HUES48 (cell line): ENCODE measurements around the gene GIMAP5.

ENCODE experiments used
- H3K27ac ChIP-seq: one replicate; pipeline ENCODE4 v1.7.0; 2013; ENCODE audit warnings: low read depth, low read length, inconsistent platforms
- H3K27me3 ChIP-seq: 2 replicates; pipeline ENCODE4 v1.6.1; 2013; ENCODE audit warnings: mild to moderate bottlenecking, low read length; ENCODE audit not compliant: control insufficient read depth, insufficient read depth
- H3K36me3 ChIP-seq: 2 replicates; pipeline ENCODE4 v1.6.1; 2013; ENCODE audit warnings: low read length; ENCODE audit not compliant: control insufficient read depth, insufficient read depth
- H3K4me1 ChIP-seq: 2 replicates; pipeline ENCODE4 v1.6.1; 2013; ENCODE audit warnings: mild to moderate bottlenecking, low read length; ENCODE audit not compliant: control insufficient read depth, insufficient read depth
- H3K4me3 ChIP-seq: 2 replicates; pipeline ENCODE4 v1.5.1; 2013; ENCODE audit warnings: mild to moderate bottlenecking, low read depth, low read length
- H3K9ac ChIP-seq: 2 replicates; pipeline ENCODE4 v1.6.1; 2013; ENCODE audit warnings: mild to moderate bottlenecking, low read depth, low read length, moderate library complexity
- H3K9me3 ChIP-seq: 2 replicates; pipeline ENCODE4 v1.6.1; 2013; ENCODE audit warnings: low read length; ENCODE audit not compliant: control insufficient read depth, insufficient read depth

The GIMAP5 gene

DNA sequence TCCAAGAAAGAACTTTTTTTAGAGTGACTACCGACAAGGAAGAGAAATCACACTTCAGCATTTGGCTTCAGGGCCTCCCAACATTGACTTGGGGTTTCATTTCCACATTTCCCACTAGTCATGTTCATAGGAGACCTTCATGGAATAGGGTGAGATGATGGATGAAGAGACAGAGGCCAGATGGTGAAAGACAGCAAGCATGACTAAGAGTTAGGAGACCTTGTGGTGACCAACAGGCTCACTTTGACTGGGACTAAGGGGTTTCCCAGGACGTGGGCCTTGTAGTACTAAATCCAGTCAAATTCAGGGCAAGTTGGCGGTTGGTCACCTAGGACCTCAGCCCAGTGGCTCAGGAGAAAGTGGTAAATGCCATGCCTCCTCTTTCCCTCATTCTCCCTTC is 3.0 kb upstream of the GIMAP5 start:
- Histone ChIP-seq H3K36me3 (no peaks in the 10 kb centered on the region), H3K27ac (no peak overlapping the region), H3K9ac (no peak overlapping the region), H3K4me3 (no peak overlapping the region), H3K4me1 (0 out of 2 replicates have a peak, but pooled peaks cover 3% of the 10 kb centered on the region), H3K27me3 (peaks cover 99% of the 10 kb centered on the region), H3K9me3 (no peaks in the 10 kb centered on the region)

GRCh38 chr7:150735596-150736358 is 1.4 kb upstream of the GIMAP5 start:
- Histone ChIP-seq H3K27ac (no peak overlapping the region), H3K27me3 (peaks cover 99% of the 10 kb centered on the region), H3K9ac (no peak overlapping the region), H3K4me3 (no peak overlapping the region), H3K36me3 (no peaks in the 10 kb centered on the region), H3K4me1 (0 out of 2 replicates have a peak, but pooled peaks cover 3% of the 10 kb centered on the region), H3K9me3 (no peaks in the 10 kb centered on the region)

DNA sequence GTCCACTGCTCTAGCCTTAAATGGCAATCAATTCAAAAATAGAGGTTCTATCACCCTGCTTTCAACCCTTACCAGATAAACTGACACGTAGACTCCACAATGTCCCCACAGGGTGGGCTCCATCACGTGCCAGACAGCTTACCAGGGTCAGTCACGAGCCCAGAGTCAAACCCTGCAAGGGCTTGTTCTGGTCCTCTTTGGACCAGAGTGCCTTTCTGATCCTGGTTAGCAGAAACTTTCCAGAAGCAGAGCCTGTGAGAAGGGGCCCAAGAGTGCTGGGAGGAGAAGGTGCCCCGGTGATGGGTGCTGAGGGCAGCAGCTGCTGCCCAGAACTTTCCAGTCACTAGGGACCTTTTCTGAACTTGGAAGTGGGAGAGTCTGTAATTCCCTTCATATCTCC is 354 bp upstream of the GIMAP5 start:
- peaks cover 99% of the 10 kb centered on the region for H3K27me3 ChIP-seq

DNA sequence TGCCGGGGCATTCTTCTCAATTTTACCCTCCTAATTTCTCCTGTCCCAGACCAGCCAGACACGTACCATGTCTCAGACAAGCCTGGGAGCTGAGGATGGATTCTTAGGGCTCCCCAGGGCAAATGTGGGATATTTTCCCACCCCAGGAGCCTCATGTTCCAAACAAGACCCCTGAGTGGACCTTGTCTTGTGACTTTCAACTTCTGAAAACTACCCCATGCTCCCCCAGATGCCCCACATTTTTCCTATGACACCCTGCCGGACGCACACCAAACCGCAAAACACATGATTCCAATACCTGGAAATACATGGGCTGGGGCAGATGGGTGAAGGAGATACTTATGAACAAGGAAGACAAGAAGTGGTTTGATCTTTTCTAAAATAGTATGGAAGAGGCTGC is 874 bp downstream of the GIMAP5 start:
- peaks cover 99% of the 10 kb centered on the region for H3K27me3 ChIP-seq
- 0 out of 2 replicates have a peak, but pooled peaks cover 3% of the 10 kb centered on the region for H3K4me1 ChIP-seq

More for the DNA sequence above, 354 bp upstream of the GIMAP5 start:
- no peak overlapping the region for H3K9ac ChIP-seq
- 0 out of 2 replicates have a peak, but pooled peaks cover 3% of the 10 kb centered on the region for H3K4me1 ChIP-seq
- no peak overlapping the region for H3K4me3 ChIP-seq
- no peaks in the 10 kb centered on the region for H3K36me3 ChIP-seq
- H3K27ac ChIP-seq, result no peak overlapping the region
- no peaks in the 10 kb centered on the region for H3K9me3 ChIP-seq

GRCh38 chr7:150738591-150739001 is 1.4 kb downstream of the GIMAP5 start:
- no peaks in the 10 kb centered on the region for H3K9me3 ChIP-seq
- H3K4me1 ChIP-seq, result 0 out of 2 replicates have a peak, but pooled peaks cover 3% of the 10 kb centered on the region
- no peak overlapping the region for H3K27ac ChIP-seq
- no peak overlapping the region for H3K4me3 ChIP-seq
- peaks cover 99% of the 10 kb centered on the region for H3K27me3 ChIP-seq
- H3K36me3 ChIP-seq, result no peaks in the 10 kb centered on the region
- no peak overlapping the region for H3K9ac ChIP-seq

More for the DNA sequence above, 874 bp downstream of the GIMAP5 start:
- Histone ChIP-seq H3K4me3 (no peak overlapping the region), H3K36me3 (no peaks in the 10 kb centered on the region), H3K9ac (no peak overlapping the region), H3K27ac (no peak overlapping the region), H3K9me3 (no peaks in the 10 kb centered on the region)

GRCh38 chr7:150739033-150739432 is 1.8 kb downstream of the GIMAP5 start:
- no peak overlapping the region for H3K27ac ChIP-seq
- peaks cover 99% of the 10 kb centered on the region for H3K27me3 ChIP-seq

GRCh38 chr7:150740053-150740452 is 2.8 kb downstream of the GIMAP5 start:
- Histone ChIP-seq H3K27ac (no peak overlapping the region), H3K9ac (no peak overlapping the region), H3K27me3 (peaks cover 98% of the 10 kb centered on the region), H3K36me3 (no peaks in the 10 kb centered on the region), H3K4me3 (no peak overlapping the region), H3K4me1 (0 out of 2 replicates have a peak, but pooled peaks cover 3% of the 10 kb centered on the region), H3K9me3 (no peaks in the 10 kb centered on the region)

More at GRCh38 chr7:150739033-150739432, 1.8 kb downstream of the GIMAP5 start:
- H3K36me3 ChIP-seq, result no peaks in the 10 kb centered on the region
- H3K9me3 ChIP-seq, result no peaks in the 10 kb centered on the region
- H3K4me3 ChIP-seq, result no peak overlapping the region
- 0 out of 2 replicates have a peak, but pooled peaks cover 3% of the 10 kb centered on the region for H3K4me1 ChIP-seq
- no peak overlapping the region for H3K9ac ChIP-seq

DNA sequence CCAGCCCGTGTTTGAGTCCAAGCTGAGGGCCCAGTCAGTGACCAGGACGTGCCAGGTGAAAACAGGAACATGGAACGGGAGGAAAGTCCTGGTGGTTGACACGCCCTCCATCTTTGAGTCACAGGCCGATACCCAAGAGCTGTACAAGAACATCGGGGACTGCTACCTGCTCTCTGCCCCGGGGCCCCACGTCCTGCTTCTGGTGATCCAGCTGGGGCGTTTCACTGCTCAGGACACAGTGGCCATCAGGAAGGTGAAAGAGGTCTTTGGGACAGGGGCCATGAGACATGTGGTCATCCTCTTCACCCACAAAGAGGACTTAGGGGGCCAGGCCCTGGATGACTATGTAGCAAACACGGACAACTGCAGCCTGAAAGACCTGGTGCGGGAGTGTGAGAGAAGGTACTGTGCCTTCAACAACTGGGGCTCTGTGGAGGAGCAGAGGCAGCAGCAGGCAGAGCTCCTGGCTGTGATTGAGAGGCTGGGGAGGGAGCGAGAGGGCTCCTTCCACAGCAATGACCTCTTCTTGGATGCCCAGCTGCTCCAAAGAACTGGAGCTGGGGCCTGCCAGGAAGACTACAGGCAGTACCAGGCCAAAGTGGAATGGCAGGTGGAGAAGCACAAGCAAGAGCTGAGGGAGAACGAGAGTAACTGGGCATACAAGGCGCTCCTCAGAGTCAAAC is 5.2 kb downstream of the GIMAP5 start:
- Histone ChIP-seq H3K4me3 (no peak overlapping the region), H3K36me3 (no peaks in the 10 kb centered on the region), H3K9ac (no peak overlapping the region), H3K9me3 (no peaks in the 10 kb centered on the region), H3K27ac (no peak overlapping the region), H3K4me1 (no peaks in the 10 kb centered on the region), H3K27me3 (peaks cover 98% of the 10 kb centered on the region)

DNA sequence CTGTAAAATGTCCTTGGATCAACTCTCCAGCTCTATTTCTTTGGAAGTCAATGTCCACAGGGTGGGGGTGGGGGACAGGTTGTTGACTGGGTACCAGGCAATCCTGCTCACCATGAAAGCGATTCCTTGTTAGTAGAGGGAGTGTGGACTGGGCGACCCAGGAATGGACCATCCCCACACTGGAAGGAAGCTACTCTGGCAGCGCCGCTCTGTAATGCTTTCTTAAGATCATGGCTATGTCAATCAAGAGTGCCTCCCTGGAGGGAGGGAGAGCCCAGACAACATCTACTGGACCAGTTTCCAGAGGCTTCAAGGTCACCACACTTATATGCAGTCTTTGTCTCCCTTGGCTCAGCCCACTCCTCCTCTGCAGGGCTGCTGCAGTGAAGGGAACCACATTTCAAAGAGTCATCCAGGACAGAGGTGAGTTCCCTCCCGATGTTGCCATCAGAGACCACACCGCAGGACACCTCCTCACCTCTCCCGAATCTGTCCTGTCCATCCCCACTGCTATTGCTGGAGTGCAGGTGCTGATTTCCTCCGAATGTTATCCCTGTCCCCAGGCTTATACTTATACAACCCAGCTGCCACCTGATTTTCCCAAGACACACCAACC is 6.9 kb downstream of the GIMAP5 start:
- peaks cover 98% of the 10 kb centered on the region for H3K27me3 ChIP-seq
- no peak overlapping the region for H3K27ac ChIP-seq
- no peak overlapping the region for H3K9ac ChIP-seq
- no peaks in the 10 kb centered on the region for H3K4me1 ChIP-seq
- no peaks in the 10 kb centered on the region for H3K9me3 ChIP-seq
- H3K4me3 ChIP-seq, result no peak overlapping the region
- H3K36me3 ChIP-seq, result no peaks in the 10 kb centered on the region

DNA sequence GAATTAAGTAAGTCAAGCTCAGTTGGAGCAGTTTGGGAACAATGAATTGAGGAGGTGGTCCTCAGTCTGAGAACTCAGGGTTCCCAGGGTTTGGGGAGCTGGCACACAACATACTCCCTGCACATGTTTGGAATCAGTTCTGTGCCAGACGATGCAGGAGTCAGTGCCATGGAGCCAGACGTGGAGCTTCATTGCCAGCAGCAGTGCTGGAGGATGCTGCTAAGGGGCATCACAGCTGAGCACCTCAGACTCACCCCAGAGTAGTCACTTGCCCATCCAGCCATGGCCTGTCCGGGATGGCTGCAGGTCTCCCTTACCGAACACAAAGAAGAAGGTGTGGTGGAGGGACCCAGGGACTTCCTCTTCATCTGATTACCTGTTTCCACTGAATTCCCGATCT is 7.9 kb downstream of the GIMAP5 start:
- Histone ChIP-seq H3K9ac (no peak overlapping the region), H3K36me3 (no peaks in the 10 kb centered on the region), H3K27me3 (peaks cover 98% of the 10 kb centered on the region), H3K4me3 (no peak overlapping the region), H3K9me3 (no peaks in the 10 kb centered on the region), H3K27ac (no peak overlapping the region), H3K4me1 (no peaks in the 10 kb centered on the region)

GRCh38 chr7:150745876-150746275 is 8.7 kb downstream of the GIMAP5 start:
- Histone ChIP-seq H3K9ac (no peak overlapping the region), H3K4me3 (no peak overlapping the region), H3K9me3 (no peaks in the 10 kb centered on the region), H3K36me3 (no peaks in the 10 kb centered on the region), H3K27ac (no peak overlapping the region), H3K27me3 (peaks cover 94% of the 10 kb centered on the region), H3K4me1 (no peaks in the 10 kb centered on the region)
